GM18519 (cell line): Measurements from ENCODE around the gene RETREG1.

Source experiments
- ATAC-seq: cut with Tn5 transposase; IDR thresholded peaks from one replicate; pipeline ENCODE4 v1.9.1; 2021; ENCODE audit warnings: mild to moderate bottlenecking, moderate library complexity; ENCODE audit not compliant: unreplicated experiment, low FRiP score

The RETREG1 gene

GRCh38 chr5:16586556-16586955, 30.2 kb downstream of the RETREG1 start:
- ATAC-seq = no peak

- no peak for ATAC-seq
These were observed 31.6 kb downstream of the RETREG1 start for GRCh38 chr5:16585041-16585667.

GRCh38 chr5:16582081-16582480, 34.7 kb downstream of the RETREG1 start:
- no peak for ATAC-seq

- no peak for ATAC-seq
These were observed 36.4 kb downstream of the RETREG1 start for GRCh38 chr5:16580382-16580781.

- no peak for ATAC-seq
These were observed 37.5 kb downstream of the RETREG1 start for GRCh38 chr5:16579142-16579847.

- ATAC-seq = no peak
These were observed 38.3 kb downstream of the RETREG1 start for GRCh38 chr5:16578474-16578883.

- no peak for ATAC-seq
These were observed 39.1 kb downstream of the RETREG1 start for GRCh38 chr5:16577677-16578076.

- ATAC-seq = no peak
These were observed 41.7 kb downstream of the RETREG1 start for GRCh38 chr5:16574789-16575721.

- no peak for ATAC-seq
These were observed 43.4 kb downstream of the RETREG1 start for GRCh38 chr5:16573401-16573800.

GRCh38 chr5:16572289-16573015, 44.3 kb downstream of the RETREG1 start:
- ATAC-seq = no peak

- no peak for ATAC-seq
These were observed 45.8 kb downstream of the RETREG1 start for GRCh38 chr5:16571016-16571415.

- ATAC-seq = no peak
These were observed 46.5 kb downstream of the RETREG1 start for GRCh38 chr5:16570121-16570815.

GRCh38 chr5:16568875-16569580, 47.8 kb downstream of the RETREG1 start:
- no peak for ATAC-seq

- no peak for ATAC-seq
These were observed 49.4 kb downstream of the RETREG1 start for GRCh38 chr5:16567365-16567764.

GRCh38 chr5:16565118-16565517, 51.7 kb downstream of the RETREG1 start:
- ATAC-seq = no peak

- no peak for ATAC-seq
These were observed 52.4 kb downstream of the RETREG1 start for GRCh38 chr5:16564248-16564867.

GRCh38 chr5:16563686-16564085, 53.1 kb downstream of the RETREG1 start:
- ATAC-seq = no peak

- ATAC-seq = peak; percentile 60
These were observed 55.1 kb downstream of the RETREG1 start for GRCh38 chr5:16561660-16562059.

GRCh38 chr5:16559702-16560101, 57.1 kb downstream of the RETREG1 start:
- no peak for ATAC-seq
